HEK293T (cell line): Measurements from ENCODE around the gene RNGTT.

Source experiments
- ARNT ChIP-seq: fragments of 450-650 bp; IDR thresholded peaks from 2 replicates; pipeline ENCODE4 v1.6.1; 2017; ENCODE audit warnings: mild to moderate bottlenecking
- FOXA1 ChIP-seq: fragments of 450-650 bp; IDR thresholded peaks from 2 replicates; pipeline ENCODE4 v1.6.1; 2016; ENCODE audit warnings: mild to moderate bottlenecking
- FOXM1 ChIP-seq: fragments of 450-650 bp; IDR thresholded peaks from 2 replicates; pipeline ENCODE4 v1.6.1; 2017; ENCODE audit warnings: mild to moderate bottlenecking, borderline replicate concordance
- NFRKB ChIP-seq: fragments of 450-650 bp; IDR thresholded peaks from 2 replicates; pipeline ENCODE4 v1.6.1; 2016; ENCODE audit warnings: mild to moderate bottlenecking, moderate library complexity
- SUZ12 ChIP-seq: fragments of 450-650 bp; IDR thresholded peaks from 2 replicates; pipeline ENCODE4 v1.6.1; 2016; ENCODE audit warnings: mild to moderate bottlenecking
- TF ChIP-seq, protein P1 (sequence below): fragments of 450-650 bp; IDR thresholded peaks from 2 replicates; pipeline ENCODE4 v1.6.1; 2016

DNA sequence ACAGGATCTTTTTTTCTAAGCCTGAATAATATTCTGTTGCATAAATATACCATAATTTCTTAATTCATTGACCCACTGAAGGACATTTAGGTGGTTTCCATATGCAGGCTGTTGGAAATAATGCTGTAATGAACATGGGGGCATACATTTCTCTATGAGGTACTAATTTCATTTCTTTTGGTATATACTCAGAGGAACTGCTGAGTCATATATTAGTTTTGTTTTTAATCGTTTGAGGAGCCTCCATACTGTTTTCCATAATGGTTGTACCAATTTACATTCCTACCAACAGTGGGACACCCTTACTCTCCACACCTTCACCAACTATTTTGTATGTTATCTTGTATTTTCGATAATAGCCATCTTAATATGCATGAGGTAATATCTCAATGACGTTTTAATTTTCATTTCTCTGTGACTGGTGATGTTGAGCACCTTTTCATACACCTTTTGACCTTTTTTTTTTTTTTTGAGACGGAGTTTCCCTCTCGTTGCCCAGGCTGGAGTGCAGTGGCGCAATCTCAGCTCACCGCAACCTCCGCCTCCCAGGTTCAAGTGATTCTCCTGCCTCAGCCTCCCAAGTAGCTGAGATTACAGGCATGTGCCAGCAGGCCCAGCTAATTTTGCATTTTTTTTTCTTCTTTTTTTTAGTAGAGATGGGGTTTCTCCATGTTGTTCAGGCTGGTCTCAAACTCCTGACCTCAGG is 187.4 kb downstream of the RNGTT start:
- TF ChIP-seq FOXA1 (no peak), SUZ12 (no peak), FOXM1 (no peak), ARNT (no peak), NFRKB (no peak)
- TF ChIP-seq, protein P1, sequence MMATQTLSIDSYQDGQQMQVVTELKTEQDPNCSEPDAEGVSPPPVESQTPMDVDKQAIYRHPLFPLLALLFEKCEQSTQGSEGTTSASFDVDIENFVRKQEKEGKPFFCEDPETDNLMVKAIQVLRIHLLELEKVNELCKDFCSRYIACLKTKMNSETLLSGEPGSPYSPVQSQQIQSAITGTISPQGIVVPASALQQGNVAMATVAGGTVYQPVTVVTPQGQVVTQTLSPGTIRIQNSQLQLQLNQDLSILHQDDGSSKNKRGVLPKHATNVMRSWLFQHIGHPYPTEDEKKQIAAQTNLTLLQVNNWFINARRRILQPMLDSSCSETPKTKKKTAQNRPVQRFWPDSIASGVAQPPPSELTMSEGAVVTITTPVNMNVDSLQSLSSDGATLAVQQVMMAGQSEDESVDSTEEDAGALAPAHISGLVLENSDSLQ: no peak
